ENCODE measurements around the gene NPFFR1.

Gene NPFFR1

GRCh38 chr10:70315276-70315675 lies 31.5 kb upstream of the NPFFR1 start:
- DNase-seq: no peak

- DNase-seq: no peak
These were observed 29.2 kb upstream of the NPFFR1 start for GRCh38 chr10:70312972-70313371.

GRCh38 chr10:70312249-70312648 lies 28.4 kb upstream of the NPFFR1 start:
- DNase-seq: no peak

GRCh38 chr10:70311698-70312097 lies 27.9 kb upstream of the NPFFR1 start:
- DNase-seq: no peak

GRCh38 chr10:70309661-70310060 lies 25.9 kb upstream of the NPFFR1 start:
- DNase-seq: no peak

- DNase-seq: no peak
These were observed 24.6 kb upstream of the NPFFR1 start for GRCh38 chr10:70308121-70309060.

GRCh38 chr10:70306886-70307520 lies 23.2 kb upstream of the NPFFR1 start:
- DNase-seq: no peak

- DNase-seq: no peak
These were observed 22.4 kb upstream of the NPFFR1 start for GRCh38 chr10:70306181-70306705.

- DNase-seq: no peak
These were observed 19.9 kb upstream of the NPFFR1 start for GRCh38 chr10:70303730-70304129.

- no peak for DNase-seq
These were observed 18.5 kb upstream of the NPFFR1 start for GRCh38 chr10:70302292-70302691.

GRCh38 chr10:70300908-70301597 lies 17.2 kb upstream of the NPFFR1 start:
- DNase-seq: no peak

GRCh38 chr10:70300461-70300860 lies 16.7 kb upstream of the NPFFR1 start:
- no peak for DNase-seq

GRCh38 chr10:70299876-70300275 lies 16.1 kb upstream of the NPFFR1 start:
- DNase-seq: no peak

GRCh38 chr10:70298393-70298792 lies 14.6 kb upstream of the NPFFR1 start:
- DNase-seq: no peak

GRCh38 chr10:70297224-70297623 lies 13.4 kb upstream of the NPFFR1 start:
- DNase-seq: no peak

- no peak for DNase-seq
These were observed 12.6 kb upstream of the NPFFR1 start for GRCh38 chr10:70296406-70296899.

GRCh38 chr10:70295926-70296325 lies 12.1 kb upstream of the NPFFR1 start:
- DNase-seq: no peak

GRCh38 chr10:70295321-70295720 lies 11.5 kb upstream of the NPFFR1 start:
- DNase-seq: no peak

GRCh38 chr10:70293169-70293843 lies 9.5 kb upstream of the NPFFR1 start:
- DNase-seq: no peak

GRCh38 chr10:70292004-70292403 lies 8.2 kb upstream of the NPFFR1 start:
- DNase-seq: no peak

- DNase-seq: no peak
These were observed 5.9 kb upstream of the NPFFR1 start for GRCh38 chr10:70289739-70290138.

- no peak for DNase-seq
These were observed 2.8 kb upstream of the NPFFR1 start for GRCh38 chr10:70286616-70287015.

GRCh38 chr10:70285476-70285831 lies 1.6 kb upstream of the NPFFR1 start:
- no peak for DNase-seq
